Neural progenitor cell (in vitro differentiated cells): Measurements from ENCODE around the gene NPTX1. TPM values are rescaled to one million over a fixed set of nuclear protein-coding genes. Genes with fewer than 3 reads are reported as not detected.

ENCODE experiments used
- DNase-seq: peaks from one replicate; pipeline ENCODE4 v3.0.0-alpha.2; 2016; ENCODE audit warnings: low spot score
- H2AFZ ChIP-seq: fragments of 200-600 bp; sonication (generic); replicated peaks from 2 replicates; pipeline ENCODE4 v1.6.1; 2016; ENCODE audit warnings: antibody characterized with exemption
- H3F3A ChIP-seq: fragments of 200-600 bp; sonication (generic); 2 replicates; pipeline ENCODE4 v1.6.1; 2016; ENCODE audit warnings: antibody characterized with exemption, low read depth
- H3K27ac ChIP-seq: fragments of 200-600 bp; sonication (generic); 2 replicates; pipeline ENCODE4 v1.5.1; 2016; ENCODE audit warnings: mild to moderate bottlenecking
- H3K27me3 ChIP-seq: fragments of 200-600 bp; sonication (generic); 2 replicates; pipeline ENCODE4 v1.6.1; 2016; ENCODE audit warnings: mild to moderate bottlenecking, moderate library complexity
- H3K36me3 ChIP-seq: fragments of 200-600 bp; sonication (generic); 2 replicates; pipeline ENCODE4 v1.5.1; 2016
- H3K4me1 ChIP-seq: fragments of 200-600 bp; sonication (generic); 2 replicates; pipeline ENCODE4 v1.6.1; 2016; ENCODE audit warnings: mixed run types
- H3K4me2 ChIP-seq: fragments of 200-600 bp; sonication (generic); 2 replicates; pipeline ENCODE4 v1.6.1; 2016
- H3K4me3 ChIP-seq: fragments of 200-600 bp; sonication (generic); 2 replicates; pipeline ENCODE4 v1.5.1; 2016
- H3K79me2 ChIP-seq: fragments of 200-600 bp; sonication (generic); 2 replicates; pipeline ENCODE4 v1.6.1; 2016; ENCODE audit warnings: low read depth
- H3K9ac ChIP-seq: fragments of 200-600 bp; sonication (generic); 2 replicates; pipeline ENCODE4 v1.6.1; 2016
- H3K9me3 ChIP-seq: fragments of 200-600 bp; sonication (generic); 2 replicates; pipeline ENCODE4 v1.5.1; 2016; ENCODE audit warnings: low read depth
- H4K20me1 ChIP-seq: fragments of 200-600 bp; sonication (generic); 2 replicates; pipeline ENCODE4 v1.6.1; 2016; ENCODE audit warnings: low read depth
- H3K27ac Mint-ChIP-seq: 3 replicates; pipeline ENCODE4 v1.8.0; 2021; ENCODE audit warnings: mixed read lengths
- H3K27me3 Mint-ChIP-seq: 2 replicates; pipeline ENCODE4 v1.8.0; 2022; ENCODE audit warnings: low read depth, mild to moderate bottlenecking, inconsistent platforms, moderate library complexity, mixed read lengths; ENCODE audit not compliant: insufficient read depth
- H3K36me3 Mint-ChIP-seq: 3 replicates; pipeline ENCODE4 v1.8.0; 2021; ENCODE audit warnings: mixed read lengths
- H3K4me1 Mint-ChIP-seq: 3 replicates; pipeline ENCODE4 v1.8.0; 2021; ENCODE audit warnings: mixed read lengths
- H3K4me3 Mint-ChIP-seq: 3 replicates; pipeline ENCODE4 v1.8.0; 2021; ENCODE audit warnings: mild to moderate bottlenecking, moderate library complexity, mixed read lengths
- H3K9me3 Mint-ChIP-seq: 3 replicates; pipeline ENCODE4 v1.8.0; 2020; ENCODE audit warnings: mixed read lengths
- EZH2 ChIP-seq: fragments of 200-600 bp; sonication (generic); IDR thresholded peaks from 2 replicates; pipeline ENCODE4 v1.6.1; 2017; ENCODE audit warnings: antibody characterized with exemption, mild to moderate bottlenecking, moderate library complexity
- EZH2phosphoT487 ChIP-seq: fragments of 200-600 bp; sonication (generic); IDR thresholded peaks from 2 replicates; pipeline ENCODE4 v1.6.1; 2017; ENCODE audit warnings: antibody characterized with exemption
- total RNA-seq: library from RNA; depleted of rRNA; stranded (reverse); fragments of >200 nt; gene quantifications from 2 replicates; pipeline ENCODE4 v1.2.3, GENCODE V29; 2015; ENCODE audit warnings: low replicate concordance
- TF ChIP-seq, protein P1 (sequence below): fragments of 200-600 bp; sonication (generic); IDR thresholded peaks from 2 replicates; pipeline ENCODE4 v1.5.1; 2017; ENCODE audit warnings: antibody characterized with exemption, mild to moderate bottlenecking

Gene NPTX1
- total RNA-seq, 1 donor from 2014 or later = 2.6 TPM

GRCh38 chr17:80478487-80479245 is 2.3 kb upstream of the NPTX1 start:
- Mint-ChIP-seq H3K4me1 (peaks cover 18% of the 10 kb centered on the region), H3K27me3 (peaks cover 51% of the 10 kb centered on the region), H3K9me3 (no peaks in the 10 kb centered on the region), H3K27ac (no peak overlapping the region), H3K36me3 (no peaks in the 10 kb centered on the region), H3K4me3 (peak overlapping the region; percentile 67)
- Histone ChIP-seq H2AFZ (peak overlapping the region; percentile 13), H3K79me2 (no peaks in the 10 kb centered on the region), H3K4me3 (peak overlapping the region; percentile 54), H3F3A (peaks cover 13% of the 10 kb centered on the region), H3K9ac (no peak overlapping the region), H3K9me3 (no peaks in the 10 kb centered on the region), H3K4me1 (peaks cover 30% of the 10 kb centered on the region), H3K36me3 (no peaks in the 10 kb centered on the region), H3K4me2 (peak overlapping the region; percentile 93), H4K20me1 (peaks cover 48% of the 10 kb centered on the region), H3K27ac (no peak overlapping the region), H3K27me3 (peaks cover 100% of the 10 kb centered on the region)
- DNase-seq = peak; percentile 53
- TF ChIP-seq EZH2phosphoT487 (peak; percentile 89), EZH2 (peak; percentile 83)
- TF ChIP-seq, protein P1, sequence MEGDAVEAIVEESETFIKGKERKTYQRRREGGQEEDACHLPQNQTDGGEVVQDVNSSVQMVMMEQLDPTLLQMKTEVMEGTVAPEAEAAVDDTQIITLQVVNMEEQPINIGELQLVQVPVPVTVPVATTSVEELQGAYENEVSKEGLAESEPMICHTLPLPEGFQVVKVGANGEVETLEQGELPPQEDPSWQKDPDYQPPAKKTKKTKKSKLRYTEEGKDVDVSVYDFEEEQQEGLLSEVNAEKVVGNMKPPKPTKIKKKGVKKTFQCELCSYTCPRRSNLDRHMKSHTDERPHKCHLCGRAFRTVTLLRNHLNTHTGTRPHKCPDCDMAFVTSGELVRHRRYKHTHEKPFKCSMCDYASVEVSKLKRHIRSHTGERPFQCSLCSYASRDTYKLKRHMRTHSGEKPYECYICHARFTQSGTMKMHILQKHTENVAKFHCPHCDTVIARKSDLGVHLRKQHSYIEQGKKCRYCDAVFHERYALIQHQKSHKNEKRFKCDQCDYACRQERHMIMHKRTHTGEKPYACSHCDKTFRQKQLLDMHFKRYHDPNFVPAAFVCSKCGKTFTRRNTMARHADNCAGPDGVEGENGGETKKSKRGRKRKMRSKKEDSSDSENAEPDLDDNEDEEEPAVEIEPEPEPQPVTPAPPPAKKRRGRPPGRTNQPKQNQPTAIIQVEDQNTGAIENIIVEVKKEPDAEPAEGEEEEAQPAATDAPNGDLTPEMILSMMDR = no peak

- Histone ChIP-seq H3K4me2 (peak overlapping the region; percentile 93), H2AFZ (peak overlapping the region; percentile 13), H3K9me3 (no peaks in the 10 kb centered on the region), H3K79me2 (no peaks in the 10 kb centered on the region), H3K27me3 (peaks cover 100% of the 10 kb centered on the region), H3K4me3 (peak overlapping the region; percentile 54), H4K20me1 (peaks cover 48% of the 10 kb centered on the region), H3K4me1 (peaks cover 30% of the 10 kb centered on the region), H3F3A (peaks cover 13% of the 10 kb centered on the region), H3K27ac (no peak overlapping the region), H3K9ac (no peak overlapping the region), H3K36me3 (no peaks in the 10 kb centered on the region)
- TF ChIP-seq, protein P1 = peak; percentile 64
- TF ChIP-seq EZH2 = peak; percentile 86
- TF ChIP-seq EZH2phosphoT487 = no peak
- no peaks in the 10 kb centered on the region for H3K36me3 Mint-ChIP-seq
- no peak overlapping the region for H3K27ac Mint-ChIP-seq
- peak; percentile 91 for DNase-seq
- no peaks in the 10 kb centered on the region for H3K9me3 Mint-ChIP-seq
- H3K4me3 Mint-ChIP-seq = no peak overlapping the region
- peaks cover 47% of the 10 kb centered on the region for H3K27me3 Mint-ChIP-seq
- H3K4me1 Mint-ChIP-seq = peaks cover 18% of the 10 kb centered on the region
Observed at GRCh38 chr17:80477647-80478478, 1.5 kb upstream of the NPTX1 start.

DNA sequence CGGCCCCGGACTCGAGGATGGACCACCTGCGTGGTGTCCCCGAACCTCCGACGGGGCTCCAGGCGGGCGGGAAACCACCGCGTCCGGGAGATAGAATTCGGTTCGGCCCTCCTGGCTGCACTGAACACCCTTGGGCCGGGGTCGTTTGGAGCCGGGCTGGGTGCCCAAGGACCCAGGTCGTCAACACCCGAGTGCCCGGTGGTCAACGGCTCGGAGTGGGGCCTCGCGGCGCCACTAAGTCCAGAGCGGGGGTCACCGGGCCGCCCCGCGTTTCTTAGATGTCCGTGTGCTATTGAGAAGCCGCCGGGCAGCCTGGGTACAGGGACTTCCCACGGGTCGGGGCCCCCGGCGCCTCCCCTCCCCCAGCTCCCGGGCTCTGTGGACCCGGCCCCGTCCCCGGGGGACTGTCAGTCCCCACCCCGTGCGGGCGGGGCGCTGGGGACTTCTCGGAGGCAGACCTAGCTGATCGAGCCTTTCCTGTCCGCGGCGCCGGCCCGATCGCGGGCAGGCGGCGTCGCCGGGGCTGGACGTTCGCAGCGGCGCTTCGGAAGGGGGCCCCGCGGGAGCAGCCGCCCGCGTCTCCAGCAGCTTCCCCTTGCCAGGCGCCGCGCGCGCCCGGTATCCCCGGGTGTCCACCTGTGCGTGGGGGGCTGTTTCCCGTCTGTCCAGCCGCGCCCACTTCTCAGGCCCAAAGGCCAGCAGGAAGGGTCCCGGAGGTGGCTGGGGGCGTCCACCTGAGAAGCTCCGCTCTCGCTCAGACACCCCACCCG is 655 bp upstream of the NPTX1 start:
- peak overlapping the region; percentile 54 for H3K4me3 ChIP-seq
- peaks cover 13% of the 10 kb centered on the region for H3F3A ChIP-seq
- Mint-ChIP-seq H3K27ac (no peak overlapping the region), H3K4me3 (peak overlapping the region; percentile 64), H3K27me3 (peaks cover 46% of the 10 kb centered on the region), H3K36me3 (no peaks in the 10 kb centered on the region), H3K9me3 (no peaks in the 10 kb centered on the region), H3K4me1 (peaks cover 18% of the 10 kb centered on the region)
- peak overlapping the region; percentile 93 for H3K4me2 ChIP-seq
- no peak overlapping the region for H3K27ac ChIP-seq
- TF ChIP-seq, protein P1 = no peak
- TF ChIP-seq EZH2 = peak; percentile 75
- peak; percentile 76 for TF ChIP-seq EZH2phosphoT487
- H3K9ac ChIP-seq = no peak overlapping the region
- H3K36me3 ChIP-seq = no peaks in the 10 kb centered on the region
- DNase-seq = peak; percentile 60
- H3K27me3 ChIP-seq = peaks cover 100% of the 10 kb centered on the region
- no peaks in the 10 kb centered on the region for H3K79me2 ChIP-seq
- peaks cover 30% of the 10 kb centered on the region for H3K4me1 ChIP-seq
- no peak overlapping the region for H2AFZ ChIP-seq
- peaks cover 48% of the 10 kb centered on the region for H4K20me1 ChIP-seq
- no peaks in the 10 kb centered on the region for H3K9me3 ChIP-seq
